GM04503 (cell line): ENCODE data around the gene TGFA.

ENCODE experiments used
- DNase-seq: peaks from one replicate; pipeline ENCODE4 v3.0.0-alpha.2; 2012; ENCODE audit warnings: low read depth

TGFA gene

GRCh38 chr2:70552501-70553333 lies 909 bp downstream of the TGFA start:
- DNase-seq: no peak

GRCh38 chr2:70551167-70551566 lies 2.5 kb downstream of the TGFA start:
- no peak for DNase-seq

- DNase-seq: no peak
These were observed 3.7 kb downstream of the TGFA start for GRCh38 chr2:70549962-70550361.

GRCh38 chr2:70549064-70549710 lies 4.4 kb downstream of the TGFA start:
- DNase-seq: no peak

GRCh38 chr2:70548233-70548632 lies 5.4 kb downstream of the TGFA start:
- no peak for DNase-seq

GRCh38 chr2:70546885-70547284 lies 6.7 kb downstream of the TGFA start:
- DNase-seq: no peak

- no peak for DNase-seq
These were observed 7.2 kb downstream of the TGFA start for GRCh38 chr2:70546376-70546775.

- DNase-seq: no peak
These were observed 12.1 kb downstream of the TGFA start for GRCh38 chr2:70541481-70542020.

GRCh38 chr2:70537840-70538239 lies 15.8 kb downstream of the TGFA start:
- no peak for DNase-seq

GRCh38 chr2:70536517-70537055 lies 17.0 kb downstream of the TGFA start:
- no peak for DNase-seq

GRCh38 chr2:70535573-70535972 lies 18.1 kb downstream of the TGFA start:
- no peak for DNase-seq

GRCh38 chr2:70534183-70534836 lies 19.3 kb downstream of the TGFA start:
- DNase-seq: no peak

- DNase-seq: no peak
These were observed 21.2 kb downstream of the TGFA start for GRCh38 chr2:70532244-70532935.

- no peak for DNase-seq
These were observed 22.1 kb downstream of the TGFA start for GRCh38 chr2:70531419-70532086.

GRCh38 chr2:70529610-70530009 lies 24.0 kb downstream of the TGFA start:
- DNase-seq: no peak

- DNase-seq: no peak
These were observed 24.7 kb downstream of the TGFA start for GRCh38 chr2:70528929-70529328.

- DNase-seq: no peak
These were observed 25.4 kb downstream of the TGFA start for GRCh38 chr2:70528276-70528675.

GRCh38 chr2:70527447-70528080 lies 26.1 kb downstream of the TGFA start:
- no peak for DNase-seq

GRCh38 chr2:70526126-70526525 lies 27.5 kb downstream of the TGFA start:
- no peak for DNase-seq

GRCh38 chr2:70525032-70525431 lies 28.6 kb downstream of the TGFA start:
- no peak for DNase-seq
